Upper lobe of left lung (tissue), 4 donors: ENCODE data around the gene RGS12.

Source experiments
- CTCF ChIP-seq, 6 experiments: fragments of 450-650 bp in 4 of 6; fragments of 200-600 bp in 2 of 6; sonication (generic) in 2 of 6; IDR thresholded peaks; one replicate each; pipeline ENCODE4 v1.5.1; 2016 to 2019; ENCODE audit warnings: antibody characterized with exemption in 6 of 6
- POLR2A ChIP-seq, 4 donors: fragments of 450-650 bp; IDR thresholded peaks; one replicate each; pipeline ENCODE4 v1.5.1; 2016 to 2017; ENCODE audit warnings: antibody characterized with exemption in 4 of 4, mild to moderate bottlenecking in 2 of 4

- TF ChIP-seq POLR2A (IDR thresholded peaks at IDR 0.05): no peak
- TF ChIP-seq CTCF (IDR thresholded peaks at IDR 0.05): no peak
These were observed 10.2 kb downstream of the RGS12 start for GRCh38 chr4:3302786-3303564.
